GM12891 (cell line): Measurements from ENCODE around the gene PHF20.
A peak's percentile ranks its signal among the peaks of the same experiment; 100 is the strongest.
"Not testable (repeated sequence)": the region's sequence is repeated elsewhere in the genome, so short reads cannot be mapped to it uniquely, and the experiment has no call there.

Experiments used
- DNase-seq: peaks from one replicate; pipeline ENCODE4 v3.0.0; 2011; ENCODE audit warnings: low spot score; ENCODE audit not compliant: insufficient read length
- FAIRE-seq: peaks from 2 replicates; lab custom pipeline; 2011; peaks lifted over from hg19 to GRCh38; lab: Jason Lieb, UNC
- PAX5 ChIP-seq: IDR thresholded peaks from 2 replicates; pipeline ENCODE4 v1.6.1; 2011; ENCODE audit warnings: low read length, moderate library complexity, mild to moderate bottlenecking; ENCODE audit not compliant: insufficient read depth, severe bottlenecking
- POLR2A ChIP-seq: IDR thresholded peaks from 2 replicates; pipeline ENCODE4 v1.6.1; 2011; ENCODE audit warnings: low read depth, low read length, control low read depth
- POLR2AphosphoS5 ChIP-seq: IDR thresholded peaks from 2 replicates; pipeline ENCODE4 v1.6.1; 2011; ENCODE audit warnings: low read depth, low read length, control low read depth
- POU2F2 ChIP-seq: IDR thresholded peaks from 2 replicates; pipeline ENCODE4 v1.6.1; 2011; ENCODE audit warnings: low read depth, mild to moderate bottlenecking, control low read depth, low read length, moderate library complexity
- SPI1 ChIP-seq: IDR thresholded peaks from 2 replicates; pipeline ENCODE4 v1.6.1; 2011; ENCODE audit warnings: low read depth, low read length, control low read depth
- TAF1 ChIP-seq: IDR thresholded peaks from 2 replicates; pipeline ENCODE4 v1.6.1; 2011; ENCODE audit warnings: low read depth, low read length, control low read depth

PHF20 gene

DNA sequence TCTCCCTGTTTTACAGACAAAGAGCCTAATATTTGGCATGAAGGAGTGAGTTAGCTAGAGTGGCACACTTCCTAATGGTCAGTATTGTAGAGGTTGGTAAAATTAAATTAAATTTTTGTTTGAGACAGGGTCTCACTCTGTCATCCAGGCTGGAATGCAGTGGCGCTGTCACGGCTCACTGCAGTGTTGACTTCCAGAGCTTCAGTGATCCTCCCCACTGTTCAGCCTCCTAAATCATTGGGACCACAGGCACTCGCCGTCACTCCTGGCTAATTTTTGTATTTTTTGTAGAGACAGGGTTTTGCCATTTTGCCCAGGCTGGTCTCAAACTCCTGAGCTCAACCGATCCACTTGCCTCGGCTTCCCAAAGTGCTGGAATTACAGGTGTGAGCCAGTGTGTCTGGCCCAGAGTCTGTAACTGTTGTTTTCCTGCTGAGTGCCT is 111.5 kb downstream of the PHF20 start:
- no peak for TF ChIP-seq TAF1
- TF ChIP-seq POU2F2 = no peak
- no peak for TF ChIP-seq PAX5
- TF ChIP-seq SPI1 = no peak
- TF ChIP-seq POLR2AphosphoS5 = no peak
- TF ChIP-seq POLR2A = no peak
- FAIRE-seq (no peak), DNase-seq (no peak)

DNA sequence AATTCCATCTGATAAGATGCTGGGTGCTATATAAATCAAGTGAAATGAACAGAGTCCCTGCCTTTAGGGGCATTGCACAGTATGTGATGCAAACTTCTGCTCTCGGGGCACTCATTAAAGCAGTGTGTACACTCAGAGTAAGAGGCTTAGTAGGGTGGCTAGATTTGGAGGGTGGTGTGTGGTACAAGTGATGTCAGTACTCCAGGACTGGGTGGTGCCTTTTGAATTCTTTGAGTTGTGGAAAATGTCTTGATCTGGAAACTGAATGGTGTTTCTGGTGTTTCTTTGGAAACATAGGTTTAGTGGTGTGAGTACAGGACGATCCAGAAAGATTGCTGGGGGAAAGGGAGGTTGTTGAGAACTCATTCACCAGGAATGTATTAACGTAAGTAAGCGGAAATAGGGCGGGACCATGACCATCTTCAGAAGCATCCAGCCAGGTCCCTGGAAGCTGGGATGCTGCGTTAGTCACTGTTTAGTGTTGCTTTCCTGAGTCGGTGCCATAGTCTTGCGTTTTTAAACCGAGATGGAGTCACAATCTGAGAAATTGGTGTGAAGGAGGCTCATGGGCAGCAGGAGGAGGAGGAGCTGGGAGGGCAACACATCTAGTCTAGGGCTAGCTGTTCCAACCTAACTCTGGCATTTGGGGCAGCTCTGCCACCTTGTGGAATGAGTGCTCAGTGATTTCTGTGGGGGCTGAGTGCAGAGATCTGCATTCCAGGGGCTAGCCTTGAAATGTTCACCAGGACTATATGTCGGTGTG is 112.1 kb downstream of the PHF20 start:
- peak; percentile 84 for FAIRE-seq
- no peak for DNase-seq
- TF ChIP-seq TAF1 = no peak
- no peak for TF ChIP-seq SPI1
- TF ChIP-seq POLR2AphosphoS5 = no peak
- no peak for TF ChIP-seq POU2F2
- no peak for TF ChIP-seq POLR2A
- TF ChIP-seq PAX5 = no peak

- DNase-seq (no peak), FAIRE-seq (no peak)
- TF ChIP-seq POU2F2 (no peak), SPI1 (no peak), POLR2AphosphoS5 (no peak), TAF1 (no peak), PAX5 (no peak), POLR2A (no peak)
These were observed 112.7 kb downstream of the PHF20 start for GRCh38 chr20:35884541-35884865.

GRCh38 chr20:35885212-35885611 is 113.4 kb downstream of the PHF20 start:
- DNase-seq (no peak), FAIRE-seq (no peak)
- TF ChIP-seq POLR2AphosphoS5 = no peak
- TF ChIP-seq PAX5 = no peak
- TF ChIP-seq POU2F2 = no peak
- TF ChIP-seq SPI1 = no peak
- no peak for TF ChIP-seq TAF1
- TF ChIP-seq POLR2A = no peak

DNA sequence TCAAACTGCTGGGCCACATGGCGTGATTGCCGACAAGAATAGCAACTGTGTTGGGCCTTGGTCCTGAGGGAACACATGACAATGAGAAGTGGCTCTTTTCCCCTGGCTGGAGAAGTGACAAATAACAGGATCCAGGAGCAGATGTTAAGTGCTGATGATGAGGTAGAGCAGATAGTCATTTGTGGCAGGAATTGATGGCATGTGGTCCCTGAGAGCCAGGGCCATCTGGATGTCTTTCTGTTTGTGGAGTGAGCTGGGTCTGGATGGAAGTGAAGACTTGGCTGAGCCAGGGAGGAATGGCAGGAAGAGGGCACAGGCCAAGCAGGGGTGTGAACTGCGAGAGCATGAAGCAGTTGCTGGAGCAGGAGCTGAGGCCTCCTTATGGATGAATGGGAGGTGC is 114.7 kb downstream of the PHF20 start:
- TF ChIP-seq PAX5 = no peak
- no peak for TF ChIP-seq SPI1
- no peak for TF ChIP-seq POLR2A
- TF ChIP-seq POLR2AphosphoS5 = no peak
- TF ChIP-seq TAF1 = no peak
- no peak for TF ChIP-seq POU2F2
- FAIRE-seq = no peak
- no peak for DNase-seq

DNA sequence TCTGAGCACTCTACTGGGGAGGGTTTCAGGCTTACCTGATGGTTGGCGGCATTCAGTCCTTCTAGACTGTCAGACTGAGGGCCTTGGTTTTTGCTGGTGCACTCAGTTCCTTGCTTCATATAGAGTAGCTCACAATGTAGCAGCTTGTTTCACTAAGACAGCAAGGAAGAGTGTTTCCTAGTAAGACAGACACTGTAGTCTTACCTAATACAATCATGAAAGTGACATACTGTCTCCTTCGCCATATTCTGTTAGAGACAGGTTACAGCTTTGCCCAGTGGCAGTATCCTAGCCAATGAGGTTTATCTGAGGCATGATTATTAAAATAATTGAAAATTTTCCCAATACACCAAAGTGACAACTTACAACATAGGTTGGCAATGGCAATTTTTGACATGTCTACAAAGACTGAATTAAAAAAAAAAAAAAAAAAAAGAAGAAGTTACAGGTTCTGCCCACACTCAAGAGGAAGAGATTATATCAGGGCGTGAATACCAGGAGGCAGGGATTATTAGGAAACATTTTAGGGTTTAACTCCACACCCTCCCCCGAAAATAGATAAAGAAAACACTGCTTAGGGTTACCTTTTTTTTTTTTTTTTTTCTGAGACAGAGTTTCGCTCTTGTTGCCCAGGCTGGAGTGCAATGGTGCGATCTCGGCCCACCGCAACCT is 115.7 kb downstream of the PHF20 start:
- FAIRE-seq (no peak), DNase-seq (no peak)
- TF ChIP-seq POU2F2 = no peak
- TF ChIP-seq TAF1 = no peak
- no peak for TF ChIP-seq POLR2A
- TF ChIP-seq POLR2AphosphoS5 = no peak
- TF ChIP-seq PAX5 = no peak
- TF ChIP-seq SPI1 = no peak

GRCh38 chr20:35888657-35889056 is 116.8 kb downstream of the PHF20 start:
- TF ChIP-seq SPI1 = no peak
- no peak for DNase-seq
- no peak for FAIRE-seq

DNA sequence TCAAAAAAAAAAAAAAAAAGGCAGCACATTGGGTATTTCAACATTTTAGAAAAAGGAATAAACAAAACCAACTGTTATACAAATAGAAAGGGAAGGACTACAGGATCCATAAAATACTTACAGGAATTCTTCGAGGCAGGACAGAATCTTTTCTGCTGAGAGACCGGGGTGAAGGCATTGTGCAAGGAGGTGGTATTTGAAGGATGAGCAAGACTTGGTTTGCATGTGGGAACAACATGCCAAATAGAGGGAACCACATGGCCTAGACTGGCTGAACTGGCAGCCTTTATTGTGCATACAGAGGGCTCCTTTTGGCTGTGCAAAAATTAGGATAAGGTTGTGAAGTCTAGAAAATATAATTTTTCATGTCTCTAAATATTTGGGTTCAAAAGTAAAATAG is 119.6 kb downstream of the PHF20 start:
- no peak for TF ChIP-seq POLR2AphosphoS5
- no peak for TF ChIP-seq PAX5
- DNase-seq (no peak), FAIRE-seq (no peak)

DNA sequence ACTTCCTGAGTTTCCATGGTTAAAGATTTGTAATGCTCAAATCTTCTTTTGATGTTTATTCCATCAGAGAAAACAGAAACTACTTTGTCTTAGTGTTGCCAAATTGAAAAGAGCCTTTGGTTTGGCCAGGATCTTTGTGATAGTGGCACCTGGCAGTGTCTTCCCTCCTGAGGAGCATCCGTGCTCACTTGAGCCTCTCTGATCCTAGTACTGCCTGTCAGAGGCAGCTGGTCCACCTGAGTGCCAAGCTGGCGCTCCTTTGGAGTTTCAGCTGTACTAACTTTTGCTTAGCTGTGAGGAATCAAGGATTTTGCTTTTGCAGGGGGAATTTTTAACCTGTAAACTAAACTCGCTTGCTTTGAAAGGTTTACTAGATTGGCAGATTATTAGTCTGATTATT is 121.1 kb downstream of the PHF20 start:
- TF ChIP-seq PAX5 (no peak), POLR2AphosphoS5 (no peak), TAF1 (no peak), POU2F2 (no peak), POLR2A (no peak), SPI1 (no peak)
- DNase-seq = no peak
- FAIRE-seq = no peak

GRCh38 chr20:35893942-35894341 is 122.1 kb downstream of the PHF20 start:
- TF ChIP-seq POLR2A (no peak), POLR2AphosphoS5 (no peak), POU2F2 (no peak), SPI1 (no peak), PAX5 (no peak), TAF1 (no peak)
- DNase-seq (no peak), FAIRE-seq (peak; percentile 45)

DNA sequence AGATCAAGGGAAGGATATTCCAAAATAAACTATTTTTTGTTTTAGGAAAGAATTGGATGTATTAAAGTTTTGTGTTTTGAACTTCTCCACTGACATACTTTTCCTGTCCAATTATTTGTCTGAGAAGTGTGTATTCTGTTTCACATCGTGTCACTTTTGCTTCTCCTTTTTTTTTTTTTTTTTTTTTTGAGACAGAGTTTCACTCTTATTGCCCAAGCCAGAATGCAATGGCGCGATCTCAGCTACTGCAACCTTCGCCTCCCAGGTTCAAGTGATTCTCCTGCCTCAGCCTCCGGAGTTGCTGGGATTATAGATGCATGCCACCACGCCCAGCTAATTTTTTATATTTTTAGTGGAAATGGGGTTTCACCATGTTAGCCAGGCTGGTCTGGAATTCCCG is 123.7 kb downstream of the PHF20 start:
- not testable (repeated sequence) for DNase-seq, FAIRE-seq
